Measurements from ENCODE around the gene XPO4. TPM values are rescaled to one million over a fixed set of nuclear protein-coding genes. Genes with fewer than 3 reads are reported as not detected.

The XPO4 gene
- total RNA-seq, 1 donor, result 19.5 TPM

DNA sequence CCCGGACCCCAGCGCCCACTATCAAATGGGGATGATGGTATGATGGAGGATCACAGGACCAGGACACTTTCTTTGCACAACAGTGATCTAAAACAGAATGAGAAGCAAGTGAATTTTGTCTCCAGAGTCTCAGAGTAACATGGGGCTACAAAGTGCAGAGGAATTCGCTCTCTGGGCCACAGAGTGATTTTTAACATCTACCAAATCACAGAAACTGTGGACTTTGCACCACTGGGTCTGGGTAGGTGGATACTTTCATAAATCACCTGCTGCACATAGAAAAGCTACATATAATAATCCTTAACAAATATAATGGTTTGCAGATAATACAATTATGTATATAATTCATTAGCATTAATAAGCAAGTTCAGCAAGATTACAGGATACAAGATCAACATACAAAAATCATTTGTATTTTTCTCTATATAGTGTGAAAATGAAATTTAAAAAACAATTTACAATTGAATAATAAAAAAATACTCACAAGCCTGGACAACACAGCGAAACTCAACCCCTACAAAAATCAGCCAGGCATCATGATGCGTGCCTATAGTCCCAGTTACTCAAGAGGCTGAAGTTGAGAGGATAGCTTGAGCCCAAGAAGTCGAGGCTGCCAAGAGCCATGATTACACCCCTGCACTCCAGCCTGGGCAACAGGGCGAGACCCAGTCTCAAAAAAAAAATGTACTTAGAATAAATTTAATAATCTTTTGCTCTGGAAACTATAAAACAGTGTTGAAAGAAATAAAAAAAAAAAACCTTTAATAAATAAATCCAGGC lies 68.5 kb downstream of the XPO4 start:
- no peaks in the 10 kb centered on the region for H4K20me1 ChIP-seq (ENCODE audit: insufficient read depth, low read length)
- no peak for DNase-seq (ENCODE audit: insufficient read length, low spot score, missing footprints)

DNA sequence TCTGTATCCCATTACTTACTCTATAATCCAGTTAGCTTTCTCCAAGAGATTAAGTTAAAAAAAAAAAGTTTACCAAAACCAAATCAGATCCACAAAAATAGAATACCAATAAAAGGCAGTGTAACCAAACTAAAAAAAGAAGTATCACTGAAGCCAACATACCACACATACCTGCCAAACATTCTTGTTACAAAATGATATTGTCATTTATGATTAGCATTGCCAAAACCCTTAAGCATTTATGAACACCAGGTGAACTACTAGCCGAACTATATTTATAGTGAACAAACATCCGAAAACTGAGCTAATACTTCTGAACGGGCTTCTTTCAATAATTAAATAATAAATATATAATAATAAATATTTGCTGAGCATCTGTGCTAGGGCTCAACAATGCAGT lies 69.7 kb downstream of the XPO4 start:
- peaks cover 8% of the 10 kb centered on the region for H3K36me3 ChIP-seq (ENCODE audit: insufficient read depth, low read length)
- H4K20me1 ChIP-seq (ENCODE audit: insufficient read depth, low read length), result no peaks in the 10 kb centered on the region
- no peak overlapping the region for H3K4me2 ChIP-seq (ENCODE audit: insufficient read depth, low read length)
- no peaks in the 10 kb centered on the region for H3K9me3 ChIP-seq (ENCODE audit: low read depth, low read length)
- H3K4me1 ChIP-seq (ENCODE audit: insufficient read depth, low read length), result peaks cover 4% of the 10 kb centered on the region
- H3K27ac ChIP-seq (ENCODE audit: low read depth, low read length), result no peak overlapping the region
- H3K79me2 ChIP-seq (ENCODE audit: insufficient read depth, low read length), result peaks cover 4% of the 10 kb centered on the region
- H3K27me3 ChIP-seq (ENCODE audit: insufficient read depth, low read length), result no peaks in the 10 kb centered on the region
- no peak for DNase-seq (ENCODE audit: insufficient read length, low spot score, missing footprints)
- no peak overlapping the region for H3K4me3 ChIP-seq (ENCODE audit: insufficient read depth, low read length)
- TF ChIP-seq, protein P1, sequence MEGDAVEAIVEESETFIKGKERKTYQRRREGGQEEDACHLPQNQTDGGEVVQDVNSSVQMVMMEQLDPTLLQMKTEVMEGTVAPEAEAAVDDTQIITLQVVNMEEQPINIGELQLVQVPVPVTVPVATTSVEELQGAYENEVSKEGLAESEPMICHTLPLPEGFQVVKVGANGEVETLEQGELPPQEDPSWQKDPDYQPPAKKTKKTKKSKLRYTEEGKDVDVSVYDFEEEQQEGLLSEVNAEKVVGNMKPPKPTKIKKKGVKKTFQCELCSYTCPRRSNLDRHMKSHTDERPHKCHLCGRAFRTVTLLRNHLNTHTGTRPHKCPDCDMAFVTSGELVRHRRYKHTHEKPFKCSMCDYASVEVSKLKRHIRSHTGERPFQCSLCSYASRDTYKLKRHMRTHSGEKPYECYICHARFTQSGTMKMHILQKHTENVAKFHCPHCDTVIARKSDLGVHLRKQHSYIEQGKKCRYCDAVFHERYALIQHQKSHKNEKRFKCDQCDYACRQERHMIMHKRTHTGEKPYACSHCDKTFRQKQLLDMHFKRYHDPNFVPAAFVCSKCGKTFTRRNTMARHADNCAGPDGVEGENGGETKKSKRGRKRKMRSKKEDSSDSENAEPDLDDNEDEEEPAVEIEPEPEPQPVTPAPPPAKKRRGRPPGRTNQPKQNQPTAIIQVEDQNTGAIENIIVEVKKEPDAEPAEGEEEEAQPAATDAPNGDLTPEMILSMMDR (IDR thresholded peaks at IDR 0.05; ENCODE audit: extremely low read depth, low read depth, low read length), result no peak
- no peak overlapping the region for H2AFZ ChIP-seq (ENCODE audit: low read length)

More for the DNA sequence above, 68.5 kb downstream of the XPO4 start:
- Histone ChIP-seq H2AFZ (ENCODE audit: low read length) (no peak overlapping the region), H3K4me1 (ENCODE audit: insufficient read depth, low read length) (no peaks in the 10 kb centered on the region), H3K27me3 (ENCODE audit: insufficient read depth, low read length) (no peaks in the 10 kb centered on the region), H3K79me2 (ENCODE audit: insufficient read depth, low read length) (peaks cover 2% of the 10 kb centered on the region), H3K27ac (ENCODE audit: low read depth, low read length) (no peak overlapping the region), H3K9me3 (ENCODE audit: low read depth, low read length) (no peaks in the 10 kb centered on the region), H3K4me3 (ENCODE audit: insufficient read depth, low read length) (no peak overlapping the region), H3K36me3 (ENCODE audit: insufficient read depth, low read length) (peaks cover 8% of the 10 kb centered on the region), H3K4me2 (ENCODE audit: insufficient read depth, low read length) (no peak overlapping the region)
- TF ChIP-seq, protein P1 (IDR thresholded peaks at IDR 0.05; ENCODE audit: extremely low read depth, low read depth, low read length), result no peak

GRCh38 chr13:20831933-20832332 lies 70.6 kb downstream of the XPO4 start:
- Histone ChIP-seq H3K27ac (ENCODE audit: low read depth, low read length) (no peak overlapping the region), H3K4me1 (ENCODE audit: insufficient read depth, low read length) (peaks cover 13% of the 10 kb centered on the region), H3K9me3 (ENCODE audit: low read depth, low read length) (no peaks in the 10 kb centered on the region), H3K27me3 (ENCODE audit: insufficient read depth, low read length) (no peaks in the 10 kb centered on the region), H2AFZ (ENCODE audit: low read length) (no peak overlapping the region), H3K79me2 (ENCODE audit: insufficient read depth, low read length) (peaks cover 4% of the 10 kb centered on the region), H3K36me3 (ENCODE audit: insufficient read depth, low read length) (peaks cover 3% of the 10 kb centered on the region), H4K20me1 (ENCODE audit: insufficient read depth, low read length) (no peaks in the 10 kb centered on the region), H3K4me2 (ENCODE audit: insufficient read depth, low read length) (no peak overlapping the region), H3K4me3 (ENCODE audit: insufficient read depth, low read length) (no peak overlapping the region)
- TF ChIP-seq, protein P1 (IDR thresholded peaks at IDR 0.05; ENCODE audit: extremely low read depth, low read depth, low read length), result no peak
- DNase-seq (ENCODE audit: insufficient read length, low spot score, missing footprints), result no peak

- no peaks in the 10 kb centered on the region for H4K20me1 ChIP-seq (ENCODE audit: insufficient read depth, low read length)
- H3K4me2 ChIP-seq (ENCODE audit: insufficient read depth, low read length), result no peak overlapping the region
- no peak overlapping the region for H3K4me3 ChIP-seq (ENCODE audit: insufficient read depth, low read length)
- H3K4me1 ChIP-seq (ENCODE audit: insufficient read depth, low read length), result peaks cover 18% of the 10 kb centered on the region
- peaks cover 4% of the 10 kb centered on the region for H3K79me2 ChIP-seq (ENCODE audit: insufficient read depth, low read length)
- TF ChIP-seq, protein P1 (IDR thresholded peaks at IDR 0.05; ENCODE audit: extremely low read depth, low read depth, low read length), result no peak
- H2AFZ ChIP-seq (ENCODE audit: low read length), result no peak overlapping the region
- no peaks in the 10 kb centered on the region for H3K9me3 ChIP-seq (ENCODE audit: low read depth, low read length)
- H3K36me3 ChIP-seq (ENCODE audit: insufficient read depth, low read length), result no peaks in the 10 kb centered on the region
- no peak overlapping the region for H3K27ac ChIP-seq (ENCODE audit: low read depth, low read length)
- H3K27me3 ChIP-seq (ENCODE audit: insufficient read depth, low read length), result no peaks in the 10 kb centered on the region
- DNase-seq (ENCODE audit: insufficient read length, low spot score, missing footprints), result no peak
Observed at GRCh38 chr13:20831254-20831653, 71.3 kb downstream of the XPO4 start.
